Uterus (tissue), 2 donors: Measurements from ENCODE around the gene PSMG3.

Experiments used
- POLR2A ChIP-seq, 2 donors: fragments of 450-650 bp; IDR thresholded peaks; one replicate each; pipeline ENCODE4 v1.6.1; 2016; ENCODE audit warnings: antibody characterized with exemption in 2 of 2, mild to moderate bottlenecking in 1 of 2, moderate library complexity in 1 of 2
- TF ChIP-seq, protein P1 (sequence below), 4 experiments: fragments of 200-600 bp in 2 of 4; fragments of 450-650 bp in 2 of 4; sonication (generic) in 2 of 4; IDR thresholded peaks; one replicate each; pipeline ENCODE4 v1.5.1; 2016 to 2019; ENCODE audit warnings: antibody characterized with exemption in 4 of 4, mild to moderate bottlenecking in 2 of 4, moderate library complexity in 1 of 4

DNA sequence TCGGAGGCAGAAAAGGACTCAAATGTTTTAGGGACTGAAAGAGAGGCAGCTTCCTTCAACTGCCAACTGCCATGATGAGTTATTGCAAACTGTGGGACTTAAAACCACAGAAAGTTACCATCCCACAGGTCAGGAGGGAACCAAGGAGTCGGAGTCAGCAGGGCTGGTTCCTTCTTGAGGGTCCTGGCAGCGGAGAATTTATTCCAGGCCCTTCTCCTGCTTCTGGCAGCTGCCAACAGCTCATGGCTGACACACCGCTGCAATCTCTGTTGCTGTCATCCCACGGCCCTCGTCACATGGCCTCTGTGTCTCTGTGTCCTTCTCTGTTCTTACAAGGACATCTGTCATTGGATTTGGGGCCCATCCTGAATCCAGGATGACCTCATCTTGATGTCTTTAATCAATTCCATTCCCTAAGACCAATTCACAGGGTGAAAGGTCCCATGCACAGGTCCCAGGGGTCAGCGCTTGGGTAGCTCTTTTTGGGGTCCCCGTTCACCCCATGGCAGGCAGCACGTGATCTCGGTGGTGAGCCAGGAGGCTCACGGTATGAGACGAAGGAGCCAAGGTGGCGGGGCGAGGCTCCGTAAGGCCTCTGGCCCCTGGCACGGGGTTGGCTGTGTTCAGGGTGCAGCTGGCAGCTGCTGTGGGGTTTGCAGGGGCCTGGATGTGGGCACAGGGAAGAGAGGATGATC lies 27.4 kb upstream of the PSMG3 start:
- TF ChIP-seq POLR2A (IDR thresholded peaks at IDR 0.05) = no peak
- TF ChIP-seq, protein P1, sequence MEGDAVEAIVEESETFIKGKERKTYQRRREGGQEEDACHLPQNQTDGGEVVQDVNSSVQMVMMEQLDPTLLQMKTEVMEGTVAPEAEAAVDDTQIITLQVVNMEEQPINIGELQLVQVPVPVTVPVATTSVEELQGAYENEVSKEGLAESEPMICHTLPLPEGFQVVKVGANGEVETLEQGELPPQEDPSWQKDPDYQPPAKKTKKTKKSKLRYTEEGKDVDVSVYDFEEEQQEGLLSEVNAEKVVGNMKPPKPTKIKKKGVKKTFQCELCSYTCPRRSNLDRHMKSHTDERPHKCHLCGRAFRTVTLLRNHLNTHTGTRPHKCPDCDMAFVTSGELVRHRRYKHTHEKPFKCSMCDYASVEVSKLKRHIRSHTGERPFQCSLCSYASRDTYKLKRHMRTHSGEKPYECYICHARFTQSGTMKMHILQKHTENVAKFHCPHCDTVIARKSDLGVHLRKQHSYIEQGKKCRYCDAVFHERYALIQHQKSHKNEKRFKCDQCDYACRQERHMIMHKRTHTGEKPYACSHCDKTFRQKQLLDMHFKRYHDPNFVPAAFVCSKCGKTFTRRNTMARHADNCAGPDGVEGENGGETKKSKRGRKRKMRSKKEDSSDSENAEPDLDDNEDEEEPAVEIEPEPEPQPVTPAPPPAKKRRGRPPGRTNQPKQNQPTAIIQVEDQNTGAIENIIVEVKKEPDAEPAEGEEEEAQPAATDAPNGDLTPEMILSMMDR (IDR thresholded peaks at IDR 0.05) = no peak
